H1 (cell line): ENCODE measurements around the gene CFAP91. TPM values are rescaled to one million over a fixed set of nuclear protein-coding genes. Genes with fewer than 3 reads are reported as not detected.

Experiments
- CBX5 ChIP-seq: fragments of 300-800, 300-1000 bp; sonication (generic); IDR thresholded peaks from 2 replicates; pipeline ENCODE4 v1.7.1; 2016; ENCODE audit warnings: antibody characterized with exemption, low read length, low read depth
- CHD7 ChIP-seq: fragments of 300-600 bp; sonication (generic); IDR thresholded peaks from 2 replicates; pipeline ENCODE4 v1.7.1; 2012; ENCODE audit warnings: low read length, moderate library complexity, mild to moderate bottlenecking, inconsistent platforms; ENCODE audit not compliant: insufficient replicate concordance
- RFX5 ChIP-seq: IDR thresholded peaks from 2 replicates; pipeline ENCODE4 v1.6.1; 2011; ENCODE audit warnings: low read depth, low read length, improper control_type of control experiment, borderline replicate concordance
- SP4 ChIP-seq: IDR thresholded peaks from 2 replicates; pipeline ENCODE4 v1.6.1; 2012; ENCODE audit warnings: low read length, inconsistent platforms
- TAF1 ChIP-seq: IDR thresholded peaks from 2 replicates; pipeline ENCODE4 v1.6.1; 2011; ENCODE audit warnings: mild to moderate bottlenecking, low read depth, low read length
- polyA plus RNA-seq, 7 experiments: library from polyadenylated mRNA; depleted of rRNA in 3 of 7; stranded (reverse) in 5 of 7; unstranded in 2 of 7; fragments of >200 nt in 5 of 7; fragments of 200-250 nt in 2 of 7; gene quantifications; 1 replicate in 5 of 7; 2 replicates in 1 of 7; 4 replicates in 1 of 7; pipeline versions ENCODE4 v1.2.1 to v1.2.3, GENCODE V29; 2011 to 2013; ENCODE audit warnings: missing spikeins in 2 of 7, mixed read lengths in 2 of 7
- total RNA-seq: library from RNA; stranded (reverse); fragmentation: NEBNext Ultra II Directional; extraction: Animal tissue kit (Norgen Biotek cat#: 25700); gene quantifications from 2 replicates; pipeline ENCODE4 v1.2.1, GENCODE V29; 2021

CFAP91 gene
- total and polyA plus RNA-seq, 2 of the 8 experiments (the other 6 are each of a cell fraction or from before 2014, with no cell fraction given), result 5.4 to 7.4 TPM

- no peak for TF ChIP-seq CHD7
- no peak for TF ChIP-seq CBX5
- no peak for TF ChIP-seq TAF1
- no peak for TF ChIP-seq SP4
- TF ChIP-seq RFX5, result no peak
These were observed 31.0 kb downstream of the CFAP91 start (continued) for GRCh38 chr3:119733812-119734211.
